Rectal smooth muscle tissue (tissue), 1 donor: ENCODE measurements around the gene TENM4.

Source experiments
- H3K27ac ChIP-seq: one replicate; pipeline ENCODE4 v1.7.0; 2013; ENCODE audit warnings: low read depth, low read length, inconsistent platforms
- H3K27me3 ChIP-seq: one replicate; pipeline ENCODE4 v1.7.0; 2013; ENCODE audit warnings: low read length; ENCODE audit not compliant: control insufficient read depth, insufficient read depth
- H3K36me3 ChIP-seq: one replicate; pipeline ENCODE4 v1.7.0; 2013; ENCODE audit warnings: low read length; ENCODE audit not compliant: control insufficient read depth, insufficient read depth
- H3K4me1 ChIP-seq: one replicate; pipeline ENCODE4 v1.7.0; 2013; ENCODE audit warnings: low read length; ENCODE audit not compliant: control insufficient read depth, insufficient read depth
- H3K4me3 ChIP-seq: one replicate; pipeline ENCODE4 v1.7.0; 2013; ENCODE audit warnings: low read length
- H3K9ac ChIP-seq: one replicate; pipeline ENCODE4 v1.7.0; 2013; ENCODE audit warnings: low read length

The TENM4 gene

DNA sequence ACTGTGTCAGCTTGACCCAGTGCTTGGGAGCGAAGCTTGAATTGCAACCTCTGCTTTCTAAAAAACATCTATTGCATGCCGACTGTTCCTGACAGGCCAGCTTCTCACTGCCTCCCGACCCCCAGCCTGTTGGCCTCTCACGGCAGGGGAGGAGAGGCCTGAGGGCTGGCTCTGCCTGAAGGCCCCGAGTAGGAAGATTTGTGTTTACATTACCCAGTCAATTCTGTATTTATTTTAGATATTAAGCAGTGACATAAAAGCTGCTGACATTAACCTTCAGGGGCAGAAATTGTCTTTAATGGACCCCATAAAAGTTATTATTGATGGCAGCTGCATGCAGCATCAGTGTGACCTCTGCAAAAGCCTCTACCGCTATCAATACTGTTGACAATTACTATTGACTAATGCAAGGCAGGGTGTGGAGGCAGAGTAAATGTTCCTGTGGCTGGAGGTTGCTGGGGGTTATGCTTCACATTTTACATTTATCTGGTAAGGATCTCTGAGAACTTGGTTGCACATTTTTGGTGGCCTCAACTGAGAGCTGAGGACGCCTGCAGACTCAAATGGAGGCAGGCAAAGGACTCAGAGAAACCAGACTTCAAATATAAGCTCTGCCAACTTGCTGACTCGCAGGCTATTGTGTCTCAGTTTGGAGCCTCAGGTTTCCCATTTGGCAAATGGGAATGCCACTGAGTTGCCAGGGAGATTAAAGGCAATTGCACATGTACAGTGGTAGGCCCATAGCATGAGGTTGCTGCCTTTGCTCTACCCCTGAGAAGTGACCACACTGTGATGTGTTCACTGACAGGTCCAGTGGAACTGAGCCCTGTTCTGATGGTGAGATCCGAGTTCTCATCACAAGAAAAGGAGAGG is 380.5 kb downstream of the TENM4 start:
- Histone ChIP-seq H3K27me3 (no peaks in the 10 kb centered on the region), H3K4me1 (no peaks in the 10 kb centered on the region), H3K9ac (no peak overlapping the region), H3K36me3 (no peaks in the 10 kb centered on the region), H3K27ac (no peak overlapping the region), H3K4me3 (no peak overlapping the region)

DNA sequence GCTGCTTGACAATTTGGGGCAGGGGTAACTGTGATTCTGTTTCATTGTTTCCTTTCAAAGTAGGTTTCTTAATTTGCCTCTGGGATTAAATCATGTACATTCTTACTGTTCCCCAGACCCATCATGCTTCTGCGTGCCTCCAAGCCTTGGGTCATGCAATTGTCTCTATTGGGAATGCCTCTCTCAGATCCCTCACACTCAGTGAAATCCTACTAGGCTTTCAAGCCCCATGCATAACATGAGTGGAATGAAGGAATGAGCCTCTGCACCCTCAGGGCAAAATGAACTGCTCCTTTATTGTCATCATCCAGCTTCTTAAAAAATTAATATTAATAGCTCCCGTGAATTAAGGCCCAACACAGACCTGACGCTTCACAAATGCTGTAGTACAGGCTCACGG is 381.7 kb downstream of the TENM4 start:
- no peak overlapping the region for H3K27ac ChIP-seq
- no peak overlapping the region for H3K9ac ChIP-seq
- H3K4me3 ChIP-seq: no peak overlapping the region
- H3K4me1 ChIP-seq: no peaks in the 10 kb centered on the region
- H3K27me3 ChIP-seq: no peaks in the 10 kb centered on the region
- H3K36me3 ChIP-seq: no peaks in the 10 kb centered on the region

DNA sequence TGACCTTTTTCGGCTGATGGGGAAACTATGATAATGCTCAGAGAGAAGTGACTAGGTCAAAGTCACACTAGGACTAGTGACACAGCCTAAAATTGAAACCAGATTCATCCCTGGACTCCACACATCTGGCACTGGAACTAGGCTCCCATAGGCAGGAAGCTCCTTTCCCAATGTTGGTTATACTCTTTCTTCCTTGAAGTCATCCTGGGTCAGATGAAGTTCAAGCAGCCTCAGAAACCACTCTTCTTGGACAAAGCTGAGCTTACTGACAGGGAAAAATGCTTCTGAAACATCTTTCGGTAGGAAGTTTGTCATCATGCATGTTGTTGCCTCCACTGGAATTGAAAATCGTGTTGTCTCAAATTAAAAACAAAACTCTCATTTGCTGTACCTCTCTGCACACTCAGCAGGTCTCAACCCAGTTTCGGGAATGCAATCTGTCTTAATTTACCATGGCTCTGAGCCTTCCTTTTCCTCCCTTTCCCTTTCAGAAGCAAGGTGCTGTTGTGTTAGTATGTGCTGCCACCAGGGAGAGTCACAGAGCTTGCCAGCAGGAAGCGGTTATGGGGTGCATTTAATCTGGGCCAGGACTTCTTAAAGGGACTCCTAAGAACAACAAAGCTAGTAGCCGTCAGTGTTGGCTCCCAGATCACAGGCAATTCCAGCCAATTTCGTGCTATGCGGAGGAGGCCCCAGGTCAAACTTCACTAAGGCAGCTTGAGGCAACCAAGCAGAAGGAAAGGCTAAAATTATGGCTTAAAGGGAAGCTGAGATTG is 384.8 kb downstream of the TENM4 start:
- Histone ChIP-seq H3K27ac (no peak overlapping the region), H3K4me3 (no peak overlapping the region), H3K36me3 (no peaks in the 10 kb centered on the region), H3K4me1 (no peaks in the 10 kb centered on the region), H3K9ac (no peak overlapping the region), H3K27me3 (no peaks in the 10 kb centered on the region)

DNA sequence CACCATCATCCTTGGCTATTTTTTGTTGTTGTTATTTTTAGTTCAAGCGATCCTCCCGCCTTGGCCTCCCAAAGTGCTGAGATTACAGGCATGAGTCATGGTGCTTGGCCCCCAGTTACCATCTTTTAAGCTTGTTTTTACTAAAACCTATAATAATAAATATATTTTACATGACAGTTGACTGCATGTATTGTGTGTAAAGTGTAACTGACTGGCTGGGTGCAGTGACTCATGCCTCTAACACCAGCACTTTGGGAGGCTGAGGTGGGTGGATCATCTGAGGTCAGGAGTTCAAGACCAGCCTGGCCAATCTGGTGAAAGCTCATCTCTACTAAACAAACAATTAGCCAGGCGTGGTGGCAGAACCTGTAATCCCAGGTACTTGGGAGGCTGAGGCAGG is 386.2 kb downstream of the TENM4 start:
- no peak overlapping the region for H3K4me3 ChIP-seq
- no peaks in the 10 kb centered on the region for H3K36me3 ChIP-seq
- no peaks in the 10 kb centered on the region for H3K27me3 ChIP-seq
- no peak overlapping the region for H3K27ac ChIP-seq
- H3K9ac ChIP-seq: no peak overlapping the region
- H3K4me1 ChIP-seq: no peaks in the 10 kb centered on the region

DNA sequence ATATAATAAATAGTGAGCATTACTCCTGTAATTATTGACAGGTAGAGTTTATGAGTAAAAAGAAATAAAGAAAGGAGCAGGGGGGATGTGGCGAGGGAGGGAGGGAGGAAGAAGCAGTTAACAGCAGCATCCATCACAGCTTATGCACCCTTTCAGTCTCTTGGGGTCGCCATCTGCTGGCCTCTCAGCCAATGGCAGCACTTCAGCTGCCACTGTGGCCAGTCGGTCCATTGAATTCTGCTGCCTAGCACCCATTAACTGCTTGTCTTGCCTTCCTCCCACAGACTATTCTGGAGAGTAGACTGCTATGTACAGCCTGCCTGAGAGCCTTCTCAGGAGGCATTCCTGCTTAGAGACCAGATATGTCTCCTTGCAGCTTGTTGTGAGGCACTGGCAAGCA is 388.3 kb downstream of the TENM4 start:
- H3K27me3 ChIP-seq: no peaks in the 10 kb centered on the region
- no peaks in the 10 kb centered on the region for H3K4me1 ChIP-seq
- no peaks in the 10 kb centered on the region for H3K36me3 ChIP-seq
- H3K27ac ChIP-seq: no peak overlapping the region
- H3K9ac ChIP-seq: no peak overlapping the region
- H3K4me3 ChIP-seq: no peak overlapping the region

DNA sequence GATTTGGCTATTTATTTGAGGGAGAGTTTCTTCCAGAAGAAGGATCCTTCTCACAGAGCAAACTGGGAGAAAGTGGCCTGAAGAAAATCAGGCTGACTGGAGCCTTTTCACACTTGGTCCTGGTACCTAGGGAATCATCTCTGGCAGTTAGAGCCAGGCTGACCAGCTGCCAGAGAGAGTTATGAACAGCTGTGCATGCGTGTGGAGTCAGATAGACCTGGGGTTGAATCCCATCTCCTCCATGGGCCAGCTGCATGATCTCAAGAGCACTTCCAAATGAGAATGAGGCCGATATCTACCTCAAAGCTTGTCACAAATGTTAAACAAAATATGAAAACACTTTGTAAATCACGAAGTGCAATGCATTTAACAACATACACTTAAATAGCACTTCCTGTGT is 390.0 kb downstream of the TENM4 start:
- no peaks in the 10 kb centered on the region for H3K36me3 ChIP-seq
- no peaks in the 10 kb centered on the region for H3K4me1 ChIP-seq
- no peak overlapping the region for H3K27ac ChIP-seq
- no peaks in the 10 kb centered on the region for H3K27me3 ChIP-seq
- H3K9ac ChIP-seq: no peak overlapping the region
- no peak overlapping the region for H3K4me3 ChIP-seq

DNA sequence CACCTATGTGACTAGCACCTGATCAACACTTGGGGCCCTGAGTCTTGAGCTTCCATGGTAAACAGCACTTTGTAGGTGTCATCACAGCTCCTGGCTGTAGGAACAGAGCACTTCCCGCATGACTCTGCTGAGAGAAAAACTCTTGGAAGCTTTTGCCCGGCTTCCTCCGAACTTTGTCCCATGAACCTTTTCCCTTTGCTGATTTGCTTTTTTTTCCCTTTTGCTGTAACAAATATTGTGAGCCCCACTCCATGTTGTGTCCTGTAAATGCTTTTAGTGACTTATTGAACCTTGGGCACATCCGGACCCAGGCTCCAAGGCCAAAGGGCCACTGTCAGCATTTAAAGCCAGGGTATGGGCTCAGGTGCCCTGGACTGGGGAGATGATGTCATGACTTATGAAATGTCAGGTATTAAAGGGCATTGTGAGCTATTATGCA is 391.1 kb downstream of the TENM4 start:
- Histone ChIP-seq H3K36me3 (no peaks in the 10 kb centered on the region), H3K27ac (no peak overlapping the region), H3K4me1 (no peaks in the 10 kb centered on the region), H3K4me3 (no peak overlapping the region), H3K9ac (no peak overlapping the region), H3K27me3 (no peaks in the 10 kb centered on the region)

DNA sequence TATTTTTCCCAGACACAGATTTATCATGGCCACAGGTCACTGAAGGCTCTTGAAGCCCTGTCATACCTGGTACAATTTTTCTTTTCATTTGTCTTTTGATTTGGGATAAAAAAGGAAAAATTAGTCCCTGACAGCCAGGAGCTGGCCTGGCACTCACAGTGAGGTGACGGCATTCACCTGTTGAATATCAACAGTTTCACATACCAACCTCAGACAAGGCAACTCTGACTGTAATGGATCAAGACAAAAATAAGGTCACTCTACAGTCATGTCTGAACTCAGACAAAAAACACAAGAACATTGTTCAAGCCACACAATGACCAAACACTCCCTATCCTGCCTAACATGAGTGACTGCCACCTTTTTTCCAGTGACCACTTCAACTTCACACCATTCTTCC is 392.9 kb downstream of the TENM4 start:
- H3K9ac ChIP-seq: no peak overlapping the region
- H3K27ac ChIP-seq: no peak overlapping the region
- no peaks in the 10 kb centered on the region for H3K4me1 ChIP-seq
- no peak overlapping the region for H3K4me3 ChIP-seq
- H3K27me3 ChIP-seq: no peaks in the 10 kb centered on the region
- no peaks in the 10 kb centered on the region for H3K36me3 ChIP-seq

DNA sequence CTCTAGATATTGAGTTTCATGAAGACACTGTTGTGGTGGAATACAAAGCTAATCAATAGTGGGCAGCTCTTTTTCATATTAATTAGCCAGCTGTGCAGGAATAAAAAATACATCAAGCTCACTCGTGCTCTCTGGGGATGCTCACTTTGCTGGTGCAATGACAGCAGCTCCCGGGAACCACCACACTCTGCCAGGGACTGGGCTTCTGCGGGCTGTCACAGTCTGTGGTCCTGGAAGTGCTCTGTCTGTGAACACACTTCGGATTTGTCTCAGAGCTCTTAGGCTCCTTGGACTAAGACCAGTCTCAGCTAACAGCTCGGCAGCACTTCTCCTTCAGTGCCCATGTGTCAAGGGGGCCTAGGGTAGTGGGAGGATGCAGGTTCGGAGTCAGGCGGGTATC is 393.5 kb downstream of the TENM4 start:
- Histone ChIP-seq H3K4me1 (no peaks in the 10 kb centered on the region), H3K27ac (no peak overlapping the region), H3K36me3 (no peaks in the 10 kb centered on the region), H3K4me3 (no peak overlapping the region), H3K9ac (no peak overlapping the region), H3K27me3 (no peaks in the 10 kb centered on the region)

DNA sequence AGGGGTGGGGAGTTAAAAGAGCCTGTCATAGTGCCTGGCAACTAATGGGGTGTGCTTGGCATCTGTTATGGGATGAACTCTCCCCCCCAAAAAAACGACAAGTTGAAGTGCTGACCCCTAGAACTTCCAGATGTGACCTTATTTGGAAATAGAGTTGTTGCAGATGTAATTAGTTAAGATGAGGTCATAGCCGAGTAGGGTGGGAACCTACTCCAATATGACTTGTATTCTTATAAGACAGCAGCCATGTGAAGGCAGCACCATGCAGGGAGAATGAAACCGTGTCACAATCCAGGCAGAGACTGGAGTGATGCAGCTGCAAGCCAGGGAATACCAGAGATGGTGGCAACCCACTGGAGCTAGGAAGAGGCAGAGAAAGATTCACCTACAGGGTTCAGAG is 394.5 kb downstream of the TENM4 start:
- no peaks in the 10 kb centered on the region for H3K36me3 ChIP-seq
- H3K27ac ChIP-seq: no peak overlapping the region
- no peaks in the 10 kb centered on the region for H3K4me1 ChIP-seq
- no peak overlapping the region for H3K4me3 ChIP-seq
- H3K27me3 ChIP-seq: no peaks in the 10 kb centered on the region
- H3K9ac ChIP-seq: no peak overlapping the region

DNA sequence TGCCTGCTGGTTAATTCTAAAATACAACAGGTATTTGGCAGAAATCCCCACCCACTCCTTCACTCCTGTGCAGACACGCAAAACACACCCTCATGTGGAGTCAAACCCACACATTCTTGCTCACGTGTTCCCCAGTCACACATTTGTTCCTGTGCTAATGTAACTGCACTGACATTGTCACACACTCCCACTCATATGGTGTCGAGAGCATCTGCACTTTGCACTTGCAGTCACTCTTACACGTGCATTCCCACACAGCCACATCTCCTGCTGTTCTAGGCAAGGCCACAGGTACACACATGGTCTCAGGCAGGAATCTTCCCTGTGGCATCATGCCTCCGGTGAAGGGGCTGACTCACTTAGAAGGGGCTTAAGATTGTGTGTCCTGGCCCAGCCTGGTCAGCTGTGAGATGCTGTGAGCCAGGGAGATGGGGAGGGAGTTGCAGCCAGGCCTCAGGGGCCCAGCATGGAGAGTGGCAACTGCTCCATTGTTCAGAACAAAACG is 395.0 kb downstream of the TENM4 start:
- Histone ChIP-seq H3K9ac (no peak overlapping the region), H3K36me3 (no peaks in the 10 kb centered on the region), H3K4me3 (no peak overlapping the region), H3K4me1 (no peaks in the 10 kb centered on the region), H3K27ac (no peak overlapping the region), H3K27me3 (no peaks in the 10 kb centered on the region)

DNA sequence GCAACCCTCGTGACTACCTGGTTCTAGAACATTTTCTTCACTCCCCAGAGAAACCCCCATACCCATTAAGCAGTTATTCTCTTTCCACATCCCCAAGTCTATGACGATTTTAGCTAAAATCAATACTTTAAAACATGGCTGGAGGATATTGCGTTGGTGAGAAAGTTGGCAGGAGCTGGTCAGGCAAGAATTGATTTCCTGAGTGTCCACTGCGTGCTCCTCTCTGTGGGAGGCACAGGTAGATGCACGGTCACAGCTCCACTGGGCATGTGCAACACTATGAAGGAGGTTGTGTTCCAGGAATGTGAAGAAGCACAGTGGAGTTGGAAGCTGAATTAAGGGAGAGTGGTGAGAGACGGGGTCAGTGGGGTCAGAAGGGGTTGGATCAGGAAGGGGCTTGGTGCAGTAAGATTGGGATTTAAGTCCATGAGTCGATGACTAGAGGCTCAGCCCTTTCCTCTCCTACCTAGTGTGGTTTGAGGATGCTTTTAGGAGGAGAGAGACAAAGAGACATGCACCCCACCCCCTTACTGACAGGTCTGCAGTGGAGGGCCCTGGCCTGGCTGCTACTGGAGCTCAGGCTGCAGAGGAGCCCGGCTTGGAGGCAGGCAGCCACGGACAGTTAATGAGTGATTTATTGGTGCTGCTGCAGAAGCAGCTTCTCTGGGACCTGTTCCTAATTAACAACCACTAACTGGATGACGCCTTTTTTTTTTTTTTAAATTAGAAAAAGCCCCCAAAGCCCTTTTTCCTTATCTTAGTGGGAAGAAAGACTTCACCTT is 395.6 kb downstream of the TENM4 start:
- no peak overlapping the region for H3K4me3 ChIP-seq
- H3K9ac ChIP-seq: no peak overlapping the region
- H3K4me1 ChIP-seq: no peaks in the 10 kb centered on the region
- no peaks in the 10 kb centered on the region for H3K36me3 ChIP-seq
- H3K27ac ChIP-seq: no peak overlapping the region
- no peaks in the 10 kb centered on the region for H3K27me3 ChIP-seq
